Spleen (tissue), 7 donors: ENCODE measurements around the gene MIA2.

Experiments used
- CTCF ChIP-seq, 11 experiments: fragments of 200-600 bp in 7 of 11; fragments of 450-650 bp in 4 of 11; sonication (generic) in 4 of 11; IDR thresholded peaks in 8 of 11; conservative IDR thresholded peaks in 3 of 11; 1 replicate in 7 of 11; 2 replicates in 4 of 11; pipeline versions ENCODE4 v1.4.0 to v1.8.0; 2016 to 2021; ENCODE audit warnings: antibody characterized with exemption in 11 of 11, inconsistent platforms in 4 of 11, mild to moderate bottlenecking in 1 of 11
- POLR2A ChIP-seq, 3 donors: fragments of 450-650 bp; IDR thresholded peaks; one replicate each; pipeline ENCODE4 v1.5.1; 2017; ENCODE audit warnings: antibody characterized with exemption in 3 of 3, mild to moderate bottlenecking in 1 of 3
- POLR2AphosphoS5 ChIP-seq, 3 donors: sonication (generic); formaldehyde crosslinking; IDR thresholded peaks; one replicate each; pipeline ENCODE4 v1.5.1; 2017; ENCODE audit warnings: antibody characterized with exemption in 3 of 3
- donor health status: DM: no; HTN: no; CAD: no; lungs with moderate emphysema.
- donor health status: DM: no; HTN: no; CAD: no.
- donor health status: DM: no; HTN: no; CAD: no.

DNA sequence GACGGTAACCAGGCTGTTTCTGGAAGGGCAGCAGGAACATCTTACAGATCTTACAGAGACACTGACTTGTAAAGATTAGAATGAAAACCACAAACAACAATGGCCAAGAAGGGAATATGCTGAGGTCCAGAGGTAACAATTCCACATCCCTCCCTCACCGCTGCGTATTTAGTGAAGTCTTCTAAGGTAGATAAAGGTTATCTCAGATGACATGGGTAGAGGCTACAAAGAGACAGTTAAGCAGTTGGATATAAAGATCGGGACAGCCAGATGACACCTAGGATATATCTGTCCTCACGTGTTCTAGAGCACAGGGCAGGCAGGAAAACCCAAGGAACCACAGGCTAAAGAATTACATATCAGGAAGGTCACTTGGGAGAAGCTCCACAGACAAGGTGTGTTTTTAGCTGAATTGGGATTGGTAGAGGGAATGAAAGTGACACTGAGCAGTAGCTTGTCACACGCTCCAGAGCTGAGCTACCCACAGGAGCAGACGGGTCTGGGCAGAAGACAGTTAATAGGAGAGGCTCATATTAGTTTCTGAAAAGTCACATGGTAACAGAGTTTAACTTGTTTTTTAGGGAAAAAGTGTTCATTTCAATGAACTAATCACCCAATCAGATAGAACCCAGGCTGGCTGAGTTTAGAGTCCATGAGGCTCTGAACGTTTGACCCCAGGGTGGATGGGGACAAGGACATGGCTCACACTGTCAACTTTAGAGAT is 83.3 kb downstream of the MIA2 start:
- TF ChIP-seq CTCF (IDR thresholded peaks at IDR 0.05 in 8 of 11, conservative IDR thresholded peaks at IDR 0.05 in 3 of 11) = no peak
- no peak for TF ChIP-seq POLR2A (IDR thresholded peaks at IDR 0.05)
- no peak for TF ChIP-seq POLR2AphosphoS5 (IDR thresholded peaks at IDR 0.05)
